ENCODE results near the gene HHLA2.

HHLA2 gene

GRCh38 chr3:108408883-108409799 is 112.8 kb downstream of the HHLA2 start:
- TF ChIP-seq CTCF (IDR thresholded peaks at IDR 0.05; ENCODE audit: borderline replicate concordance, insufficient read depth, low read depth, low read length): no peak
- H3K4me3 ChIP-seq (ENCODE audit: low read depth, low read length): no peak overlapping the region

GRCh38 chr3:108409800-108410178 is 113.4 kb downstream of the HHLA2 start:
- no peak overlapping the region for H3K4me3 ChIP-seq (ENCODE audit: low read depth, low read length)
- TF ChIP-seq CTCF (IDR thresholded peaks at IDR 0.05; ENCODE audit: borderline replicate concordance, insufficient read depth, low read depth, low read length): no peak

GRCh38 chr3:108410531-108410984 is 114.2 kb downstream of the HHLA2 start:
- no peak overlapping the region for H3K4me3 ChIP-seq (ENCODE audit: low read depth, low read length)
- TF ChIP-seq CTCF (IDR thresholded peaks at IDR 0.05; ENCODE audit: borderline replicate concordance, insufficient read depth, low read depth, low read length): no peak

- no peak overlapping the region for H3K4me3 ChIP-seq (ENCODE audit: low read depth, low read length)
- TF ChIP-seq CTCF (IDR thresholded peaks at IDR 0.05; ENCODE audit: borderline replicate concordance, insufficient read depth, low read depth, low read length): no peak
Observed at GRCh38 chr3:108412121-108412750, 115.9 kb downstream of the HHLA2 start.

- TF ChIP-seq CTCF (IDR thresholded peaks at IDR 0.05; ENCODE audit: borderline replicate concordance, insufficient read depth, low read depth, low read length): no peak
Observed at GRCh38 chr3:108414007-108414406, 117.7 kb downstream of the HHLA2 start.

GRCh38 chr3:108415661-108416060 is 119.3 kb downstream of the HHLA2 start:
- TF ChIP-seq CTCF (IDR thresholded peaks at IDR 0.05; ENCODE audit: borderline replicate concordance, insufficient read depth, low read depth, low read length): no peak
- no peak overlapping the region for H3K4me3 ChIP-seq (ENCODE audit: low read depth, low read length)

More at GRCh38 chr3:108414007-108414406, 117.7 kb downstream of the HHLA2 start:
- no peak overlapping the region for H3K4me3 ChIP-seq (ENCODE audit: low read depth, low read length)

All from GM12875 (cell line).